ENCODE results near the gene GRK5. TPM values are rescaled to one million over a fixed set of nuclear protein-coding genes. Genes with fewer than 3 reads are reported as not detected.

Gene GRK5
- total RNA-seq, 4 donors from 2014 or later: 6.0 to 111 (median 9.5) TPM

- H3K27me3 ChIP-seq: no peaks in the 10 kb centered on the region
- intact Hi-C loops (cut with DNase I; ENCODE audit: low total_unique reads) (loop anchor here (5.0 kb wide), 1 partner anchor 95 kb away; the partner anchor contains the start of gene GRK5), in situ Hi-C loops (cut with MboI; ENCODE audit: low pct_ligation_motif_present in 1 of 4, low pct_unique_long_range_greater_than_20kb in 1 of 4, low sequenced_read_pairs in 3 of 4) (no loop called here)
- H3K9me3 ChIP-seq: no peaks in the 10 kb centered on the region
- H3K27ac ChIP-seq: peak overlapping the region; percentile 11 to 72 (median 60)
- H3K4me1 ChIP-seq: peaks cover 14 to 61% (median 21%) of the 10 kb centered on the region in 4 donors
- no peak for DNase-seq
- TF ChIP-seq POLR2A (IDR thresholded peaks at IDR 0.05) (no peak), EP300 (IDR thresholded peaks at IDR 0.05; ENCODE audit: low read depth) (no peak), POLR2AphosphoS5 (IDR thresholded peaks at IDR 0.05) (no peak), CTCF (IDR thresholded peaks at IDR 0.05) (no peak)
- H3K4me3 ChIP-seq: no peak overlapping the region
- H3K36me3 ChIP-seq: no peaks in the 10 kb centered on the region
- 66% methylated on average over 3 of the region's 3 CpGs; no CpG with 5 or more reads in 1 of the 2 donors for whole genome bisulfite sequencing, 2 donors (ENCODE audit: low coverage in 1 of 2)
Measured at GRCh38 chr10:119302172-119302571, 94.8 kb downstream of the GRK5 start.

- intact Hi-C loops (cut with DNase I; ENCODE audit: low total_unique reads): loop anchor here (5.0 kb wide), 1 partner anchor 95 kb away; the partner anchor contains the start of gene GRK5
- peaks cover 14 to 61% (median 21%) of the 10 kb centered on the region in 4 donors for H3K4me1 ChIP-seq
- no peak for DNase-seq
Measured at GRCh38 chr10:119302591-119303253, 95.4 kb downstream of the GRK5 start.

GRCh38 chr10:119303886-119304285 is 96.5 kb downstream of the GRK5 start:
- Histone ChIP-seq H3K4me1 (peaks cover 14 to 59% (median 21%) of the 10 kb centered on the region in 4 donors), H3K27me3 (no peaks in the 10 kb centered on the region), H3K27ac (no peak overlapping the region), H3K4me3 (no peak overlapping the region), H3K9me3 (no peaks in the 10 kb centered on the region), H3K36me3 (no peaks in the 10 kb centered on the region)
- intact Hi-C loops (cut with DNase I; ENCODE audit: low total_unique reads) (loop anchor here (5.0 kb wide), 1 partner anchor 97 kb away; the partner anchor contains the start of gene GRK5), in situ Hi-C loops (cut with MboI; ENCODE audit: low pct_ligation_motif_present in 1 of 4, low pct_unique_long_range_greater_than_20kb in 1 of 4, low sequenced_read_pairs in 3 of 4) (no loop called here)
- 96% methylated on average over 3 of the region's 3 CpGs; no CpG with 5 or more reads in 1 of the 2 donors for WGBS, 2 donors (ENCODE audit: low coverage in 1 of 2)
- DNase-seq: no peak
- TF ChIP-seq EP300 (IDR thresholded peaks at IDR 0.05; ENCODE audit: low read depth) (no peak), POLR2AphosphoS5 (IDR thresholded peaks at IDR 0.05) (no peak), CTCF (IDR thresholded peaks at IDR 0.05) (no peak), POLR2A (IDR thresholded peaks at IDR 0.05) (no peak)

More at GRCh38 chr10:119302591-119303253, 95.4 kb downstream of the GRK5 start:
- in situ Hi-C loops (cut with MboI; ENCODE audit: low pct_ligation_motif_present in 1 of 4, low pct_unique_long_range_greater_than_20kb in 1 of 4, low sequenced_read_pairs in 3 of 4): no loop called here
- 63 to 71% methylated on average over 8 to 12 of the region's 12 CpGs for WGBS, 2 donors (ENCODE audit: low coverage in 1 of 2)
- Histone ChIP-seq H3K4me3 (no peak overlapping the region), H3K9me3 (no peaks in the 10 kb centered on the region), H3K27me3 (no peaks in the 10 kb centered on the region), H3K27ac (peak overlapping the region in 3 of 4 donors; percentile 11 to 72 (median 61)), H3K36me3 (no peaks in the 10 kb centered on the region)
- TF ChIP-seq CTCF (IDR thresholded peaks at IDR 0.05): no peak
- no peak for TF ChIP-seq EP300 (IDR thresholded peaks at IDR 0.05; ENCODE audit: low read depth)
- no peak for TF ChIP-seq POLR2AphosphoS5 (IDR thresholded peaks at IDR 0.05)
- no peak for TF ChIP-seq POLR2A (IDR thresholded peaks at IDR 0.05)

- intact Hi-C loops (cut with DNase I; ENCODE audit: low total_unique reads) (loop anchor here (5.0 kb wide), 1 partner anchor 97 kb away; the partner anchor contains the start of gene GRK5), in situ Hi-C loops (cut with MboI; ENCODE audit: low pct_ligation_motif_present in 1 of 4, low pct_unique_long_range_greater_than_20kb in 1 of 4, low sequenced_read_pairs in 3 of 4) (no loop called here)
- no peak for DNase-seq
- H3K4me1 ChIP-seq: peaks cover 11 to 52% (median 21%) of the 10 kb centered on the region in 4 donors
- no peaks in the 10 kb centered on the region for H3K36me3 ChIP-seq
- no peak for TF ChIP-seq EP300 (IDR thresholded peaks at IDR 0.05; ENCODE audit: low read depth)
- TF ChIP-seq POLR2AphosphoS5 (IDR thresholded peaks at IDR 0.05): no peak
- no peak for TF ChIP-seq CTCF (IDR thresholded peaks at IDR 0.05)
- TF ChIP-seq POLR2A (IDR thresholded peaks at IDR 0.05): no peak
- H3K9me3 ChIP-seq: no peaks in the 10 kb centered on the region
- H3K4me3 ChIP-seq: no peak overlapping the region
- H3K27ac ChIP-seq: peak overlapping the region in 3 of 4 donors; percentile 66 to 90 (median 87)
- whole genome bisulfite sequencing, 2 donors (ENCODE audit: low coverage in 1 of 2): 82 to 88% methylated on average over 6 to 8 of the region's 8 CpGs
- H3K27me3 ChIP-seq: no peaks in the 10 kb centered on the region
Measured at GRCh38 chr10:119304541-119304940, 97.2 kb downstream of the GRK5 start.
